Coronary artery (tissue), 2 donors: ENCODE measurements around the gene LHFPL5.

Experiments
- DNase-seq: peaks from one replicate; pipeline ENCODE4 v3.0.0-alpha.2; 2017; ENCODE audit warnings: low spot score
- H3K27ac ChIP-seq, 2 donors: fragments of 200-600 bp; sonication (generic); one replicate each; pipeline ENCODE4 v1.5.1; 2016 to 2019
- H3K4me3 ChIP-seq: fragments of 200-600 bp; sonication (generic); 2 replicates; pipeline ENCODE4 v1.5.1; 2016; ENCODE audit warnings: mild to moderate bottlenecking, moderate library complexity
- CTCF ChIP-seq: fragments of 200-600 bp; sonication (generic); IDR thresholded peaks from one replicate; pipeline ENCODE4 v1.5.1; 2019; ENCODE audit warnings: antibody characterized with exemption

The LHFPL5 gene

DNA sequence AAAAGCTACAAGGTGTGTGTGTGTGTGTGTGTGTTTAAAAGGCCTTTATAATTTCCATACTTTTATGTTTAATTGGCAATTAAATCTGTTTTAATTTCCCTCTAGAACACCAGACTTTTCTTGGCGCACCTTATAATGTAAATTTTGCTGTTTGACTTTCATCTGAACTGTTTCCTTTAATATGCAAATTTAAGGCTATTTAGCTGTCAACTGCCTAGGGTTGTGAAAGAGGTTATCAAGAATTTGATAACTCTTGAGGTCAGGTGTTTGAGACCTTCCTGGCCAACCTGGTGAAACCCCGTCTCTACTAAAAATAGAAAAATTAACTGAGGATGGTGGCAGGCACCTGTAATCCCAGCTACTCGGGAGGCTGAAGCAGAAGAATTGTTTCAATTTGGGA lies 4.0 kb upstream of the LHFPL5 start:
- DNase-seq, result no peak
- TF ChIP-seq CTCF, result no peak
- H3K27ac ChIP-seq, result no peak overlapping the region
- no peak overlapping the region for H3K4me3 ChIP-seq

- H3K4me3 ChIP-seq, result no peak overlapping the region
- H3K27ac ChIP-seq, result no peak overlapping the region
- TF ChIP-seq CTCF, result no peak
- DNase-seq, result no peak
Measured at GRCh38 chr6:35808688-35809087, 3.5 kb downstream of the LHFPL5 start.

- TF ChIP-seq CTCF, result no peak
- DNase-seq, result no peak
- no peak overlapping the region for H3K27ac ChIP-seq
- H3K4me3 ChIP-seq, result no peak overlapping the region
Measured at GRCh38 chr6:35809809-35810208, 4.7 kb downstream of the LHFPL5 start.

GRCh38 chr6:35810971-35811698 lies 6.0 kb downstream of the LHFPL5 start:
- Histone ChIP-seq H3K27ac (no peak overlapping the region), H3K4me3 (no peak overlapping the region)
- no peak for TF ChIP-seq CTCF
- DNase-seq, result no peak

DNA sequence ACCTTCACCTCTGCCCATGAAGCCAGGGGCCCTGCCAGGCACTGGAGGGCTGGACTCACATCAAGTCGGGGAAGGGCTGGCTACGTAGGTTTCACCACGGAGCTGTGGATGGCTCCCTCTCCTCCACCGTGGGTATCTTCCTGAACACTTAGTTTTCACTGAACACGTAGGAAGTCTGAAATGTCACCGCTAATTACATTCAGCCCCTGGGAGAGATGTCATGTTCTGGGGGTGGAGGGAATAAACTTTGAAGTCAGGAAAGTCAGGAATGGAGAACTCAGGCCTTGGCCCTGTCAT lies 6.5 kb downstream of the LHFPL5 start:
- no peak overlapping the region for H3K4me3 ChIP-seq
- no peak for DNase-seq
- TF ChIP-seq CTCF, result no peak
- H3K27ac ChIP-seq, result no peak overlapping the region

- Histone ChIP-seq H3K4me3 (no peak overlapping the region), H3K27ac (no peak overlapping the region)
- no peak for TF ChIP-seq CTCF
- no peak for DNase-seq
Measured at GRCh38 chr6:35817515-35817914, 12.4 kb downstream of the LHFPL5 start.

- no peak for TF ChIP-seq CTCF
- Histone ChIP-seq H3K27ac (no peak overlapping the region), H3K4me3 (no peak overlapping the region)
- DNase-seq, result no peak
Measured at GRCh38 chr6:35823601-35824000, 18.4 kb downstream of the LHFPL5 start.
